GM21619 (cell line): ENCODE measurements around the gene SYNPR.
A peak's percentile ranks its signal among the peaks of the same experiment; 100 is the strongest.
"Not testable (repeated sequence)": the region's sequence is repeated elsewhere in the genome, so short reads cannot be mapped to it uniquely, and the experiment has no call there.

ENCODE experiments used
- ATAC-seq: cut with Tn5 transposase; IDR thresholded peaks from one replicate; pipeline ENCODE4 v1.9.1; 2021; ENCODE audit not compliant: unreplicated experiment

SYNPR gene

DNA sequence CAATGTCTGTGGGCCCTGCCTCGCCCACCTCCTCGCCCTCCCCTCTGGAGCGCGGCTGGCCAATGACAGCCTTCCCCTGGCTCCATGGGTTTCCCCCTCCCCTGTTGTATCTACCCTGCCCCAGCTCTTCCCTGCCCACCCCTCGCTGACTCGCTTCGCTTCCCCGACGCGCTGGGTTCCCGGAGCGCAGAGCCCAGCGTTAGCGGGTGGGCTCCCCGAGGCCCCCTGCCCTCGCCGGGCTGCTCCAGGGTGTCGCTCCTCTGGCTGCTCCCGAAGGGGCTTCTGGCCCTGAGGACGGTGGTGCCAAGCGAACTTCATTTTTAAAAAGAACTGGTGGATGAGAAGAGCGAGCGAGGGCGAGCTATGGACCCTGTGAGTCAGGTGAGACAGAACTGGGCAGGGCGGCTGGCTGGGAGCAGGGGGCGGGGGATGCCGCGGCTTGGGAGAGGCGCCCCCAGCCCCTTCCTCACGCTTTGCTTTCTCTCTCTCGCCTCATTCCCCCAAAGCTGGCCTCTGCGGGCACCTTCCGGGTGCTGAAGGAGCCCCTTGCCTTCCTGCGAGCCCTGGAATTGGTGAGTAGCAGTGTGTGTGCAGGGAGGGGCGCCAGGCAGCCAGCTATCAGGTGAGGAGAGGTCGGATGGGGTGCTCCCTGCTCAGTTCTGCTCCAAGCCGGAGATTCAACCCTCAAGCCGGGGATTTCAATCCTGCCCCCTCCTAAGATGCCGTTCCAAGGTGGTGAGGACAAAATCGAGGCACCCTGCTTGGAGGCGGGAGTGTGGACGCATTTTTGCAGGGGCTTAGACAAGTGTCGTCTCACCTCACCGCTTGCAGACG lies at the start of gene SYNPR:
Gene SYNPR (plus strand): TSS at position 138 of the 834 bp plus-strand sequence.
- ATAC-seq, result no peak

DNA sequence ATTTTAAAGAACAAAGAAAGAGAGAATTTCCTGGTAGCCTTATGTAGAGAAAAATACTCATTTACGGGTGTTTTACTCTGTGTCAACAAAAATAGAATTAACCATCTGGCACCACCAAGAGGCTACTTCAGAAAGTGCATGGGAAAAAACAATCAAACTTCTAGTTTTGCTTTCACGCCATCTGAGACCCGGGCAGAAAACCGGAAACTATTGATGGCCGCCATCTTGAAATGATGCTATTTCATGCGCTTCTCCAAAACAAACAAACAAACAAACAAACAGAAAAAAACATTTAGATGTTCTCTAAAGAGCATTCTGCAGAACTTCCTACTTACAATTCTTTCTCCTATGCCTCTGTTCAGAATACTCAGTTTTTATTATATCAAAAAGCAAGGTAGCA lies 49.4 kb upstream of the SYNPR start:
- peak; percentile 80 for ATAC-seq

DNA sequence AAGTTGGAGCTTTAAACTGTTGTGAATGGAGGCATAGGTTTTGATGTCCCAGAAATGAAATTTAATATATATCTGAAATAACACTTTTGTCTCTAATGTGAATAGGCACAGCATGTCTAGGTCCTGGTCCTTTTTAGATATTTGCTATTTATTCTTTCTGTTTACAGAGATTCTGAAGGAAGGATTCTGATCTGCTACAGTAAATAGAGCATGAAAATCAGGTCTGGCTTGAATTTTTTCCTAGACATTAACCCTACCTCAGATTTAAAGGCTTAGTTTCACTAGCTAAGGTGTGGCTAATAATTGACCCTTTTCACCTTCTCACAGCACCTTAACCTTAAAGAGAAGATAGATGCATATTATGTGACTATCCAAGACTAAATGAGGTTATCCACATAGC lies 48.0 kb upstream of the SYNPR start:
- ATAC-seq, result no peak

GRCh38 chr3:63231643-63232042 lies 46.5 kb upstream of the SYNPR start:
- no peak for ATAC-seq

DNA sequence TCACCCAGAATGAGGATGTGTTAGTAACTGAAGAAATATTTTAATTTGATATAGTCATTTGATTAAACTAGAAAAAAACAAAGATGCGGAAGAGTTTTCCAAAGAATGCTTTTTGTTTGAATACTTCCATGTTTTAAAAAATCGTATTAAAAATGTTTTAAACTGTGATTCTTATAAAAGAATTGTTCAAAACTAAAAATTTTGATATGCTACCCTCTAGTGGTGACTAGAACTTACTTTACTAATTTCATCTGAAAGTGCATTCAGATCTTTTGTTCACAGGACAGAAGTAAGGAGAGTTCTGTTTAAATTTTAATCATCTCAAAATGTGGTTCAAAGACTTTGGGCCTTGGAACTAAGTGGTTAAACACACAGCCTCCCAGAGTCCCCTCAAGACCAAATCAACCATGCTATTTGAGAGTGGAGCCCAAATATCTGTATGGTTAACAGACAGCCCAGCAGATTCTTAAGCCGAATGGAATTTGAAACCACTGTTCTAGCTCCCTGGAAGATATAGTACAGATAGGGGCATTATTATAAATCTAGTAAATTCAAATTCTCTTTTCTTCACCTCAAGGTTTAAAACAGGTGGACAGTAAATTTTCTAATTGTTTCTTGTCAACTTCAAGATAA lies 45.2 kb upstream of the SYNPR start:
- no peak for ATAC-seq

GRCh38 chr3:63240381-63240902 lies 37.7 kb upstream of the SYNPR start:
- ATAC-seq, result no peak

DNA sequence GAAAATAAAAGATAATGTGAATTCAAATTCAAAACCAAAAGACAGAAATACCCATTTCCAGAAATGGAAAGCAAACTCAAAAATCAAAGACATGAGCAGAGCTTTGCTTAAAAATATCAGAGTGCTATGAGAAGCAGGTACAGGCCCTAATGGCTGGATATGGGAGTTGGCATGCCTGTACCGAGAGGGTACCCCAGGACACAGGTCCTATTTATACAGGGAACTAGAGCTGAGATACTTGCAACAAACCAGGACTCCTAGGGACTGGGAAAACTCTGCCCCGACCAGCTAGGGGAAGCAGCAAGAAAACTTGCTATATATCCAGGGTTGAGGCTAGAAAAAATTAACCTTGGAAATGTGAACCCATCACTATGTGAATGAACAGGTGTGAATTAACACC lies 36.0 kb upstream of the SYNPR start:
- no peak for ATAC-seq

DNA sequence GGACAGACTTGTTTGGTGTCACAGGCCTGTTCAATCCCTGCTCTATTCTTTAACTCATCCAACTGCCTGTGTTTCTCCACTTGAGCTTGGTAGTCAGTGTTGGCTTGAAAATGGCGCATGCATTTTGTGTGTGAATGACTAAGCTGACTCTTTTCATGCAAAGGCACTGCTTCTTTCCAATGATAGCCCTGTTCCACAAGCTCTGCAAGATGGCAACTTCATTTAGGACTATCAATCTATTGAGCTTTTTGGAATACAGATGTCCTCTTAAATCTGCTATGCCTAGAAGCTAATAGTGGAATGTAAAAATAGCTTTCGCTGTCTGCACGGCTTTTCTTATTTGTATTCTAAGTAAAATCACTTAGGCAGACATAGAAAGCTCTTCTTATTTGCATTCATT lies 33.6 kb upstream of the SYNPR start:
- no peak for ATAC-seq

GRCh38 chr3:63245726-63246241 lies 32.3 kb upstream of the SYNPR start:
- no peak for ATAC-seq

DNA sequence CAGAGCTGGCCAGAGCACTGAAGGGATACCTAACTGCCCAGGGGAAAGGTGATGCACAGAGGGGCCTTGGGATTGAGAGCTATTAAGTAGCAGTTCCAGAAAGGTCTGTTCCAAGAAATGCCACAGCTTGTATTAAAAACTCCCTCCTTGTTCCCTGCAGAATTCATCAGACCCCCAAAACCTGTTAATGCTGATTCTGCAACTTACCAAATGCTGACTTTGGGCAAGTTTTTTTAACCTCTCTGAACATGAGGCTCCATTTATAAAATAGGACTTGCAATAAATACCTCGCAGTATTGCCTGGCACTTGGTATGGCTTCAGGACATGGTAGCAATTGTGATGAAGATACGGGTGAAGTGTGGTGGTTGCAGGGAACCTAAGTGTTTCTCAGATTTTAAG lies 30.1 kb upstream of the SYNPR start:
- ATAC-seq, result no peak

GRCh38 chr3:63251499-63251898 lies 26.6 kb upstream of the SYNPR start:
- no peak for ATAC-seq

- ATAC-seq, result not testable (repeated sequence)
Observed at GRCh38 chr3:63255819-63256218, 22.3 kb upstream of the SYNPR start.

DNA sequence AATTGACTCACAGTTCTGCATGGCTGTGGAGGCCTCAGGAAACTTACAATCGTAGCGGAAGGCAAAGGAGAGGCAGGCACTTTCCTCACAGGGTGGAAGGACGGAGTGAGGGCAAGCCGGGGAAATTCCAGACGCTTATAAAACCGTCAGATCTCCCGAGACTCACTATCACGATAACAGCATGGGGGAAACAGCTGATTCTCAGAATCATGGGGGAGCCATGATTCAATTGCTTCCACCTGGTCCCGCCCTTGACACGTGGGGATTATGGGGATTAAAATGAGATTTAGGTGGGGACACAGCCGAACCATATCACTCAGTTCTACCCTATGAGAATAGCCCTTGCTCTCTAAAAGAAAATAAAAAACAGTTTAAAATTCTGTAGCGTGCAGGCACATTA lies 13.4 kb upstream of the SYNPR start:
- no peak for ATAC-seq

DNA sequence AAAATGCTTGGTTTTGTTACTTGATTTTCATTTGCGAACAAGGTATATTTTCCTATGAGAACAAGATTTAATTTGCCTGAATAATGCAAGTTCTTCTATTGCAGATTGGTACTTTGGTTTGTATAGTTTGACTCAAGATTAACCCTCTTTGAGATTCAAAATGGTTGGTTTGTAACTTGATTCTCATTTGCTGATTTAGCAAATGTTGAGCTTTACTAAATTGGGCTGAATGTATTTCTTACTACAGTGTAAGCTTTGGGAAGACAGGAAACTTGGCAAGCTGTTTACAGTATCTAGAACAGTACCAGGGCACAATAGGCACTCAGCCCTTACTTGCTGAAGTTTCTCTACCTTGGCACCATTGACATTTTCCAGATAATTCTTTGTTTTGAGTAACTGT lies 3.7 kb upstream of the SYNPR start:
- ATAC-seq, result no peak

- ATAC-seq, result no peak
Observed at GRCh38 chr3:63279005-63279841, 1.1 kb downstream of the SYNPR start.

GRCh38 chr3:63287610-63288009 lies 9.5 kb downstream of the SYNPR start:
- ATAC-seq, result no peak

DNA sequence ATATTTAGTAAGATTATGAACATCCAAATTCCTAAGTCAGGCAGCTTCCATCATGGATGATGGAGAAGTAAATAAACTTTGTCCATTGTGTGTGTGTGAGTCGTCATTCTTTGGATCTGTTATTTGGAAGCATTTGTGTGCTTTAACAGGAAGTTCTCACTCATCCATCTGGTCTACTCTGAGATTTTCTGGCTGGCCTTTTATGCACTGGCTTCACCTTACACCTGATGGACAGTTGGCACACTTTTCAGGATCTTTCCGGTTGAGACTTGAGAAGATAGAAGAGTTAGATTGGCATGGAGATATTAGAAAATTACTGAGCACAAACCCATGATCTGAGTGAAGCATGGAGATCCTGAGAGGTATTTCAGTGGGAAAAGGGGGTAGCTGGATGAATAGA lies 12.6 kb downstream of the SYNPR start:
- ATAC-seq, result no peak

DNA sequence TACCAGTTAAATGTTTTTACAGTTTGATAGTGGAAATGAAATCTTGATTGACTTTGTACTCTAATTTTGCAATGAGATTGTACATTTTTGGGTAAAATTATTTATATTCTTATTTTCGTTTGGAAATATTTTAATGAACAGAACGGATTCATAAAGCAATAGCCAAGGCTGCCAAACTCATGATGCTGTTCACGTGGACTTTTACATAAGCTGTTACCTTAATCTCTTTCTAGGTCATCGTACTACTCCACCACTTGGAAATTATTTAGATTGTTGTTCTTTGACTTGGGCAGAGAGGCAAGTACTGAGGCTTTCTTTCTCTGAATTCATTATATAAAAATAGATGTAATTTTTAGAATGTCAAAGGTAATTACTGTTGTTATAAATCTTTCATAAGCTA lies 16.2 kb downstream of the SYNPR start:
- ATAC-seq, result no peak

GRCh38 chr3:63295356-63295755 lies 17.2 kb downstream of the SYNPR start:
- ATAC-seq, result no peak

- no peak for ATAC-seq
Observed at GRCh38 chr3:63295806-63296205, 17.7 kb downstream of the SYNPR start.

DNA sequence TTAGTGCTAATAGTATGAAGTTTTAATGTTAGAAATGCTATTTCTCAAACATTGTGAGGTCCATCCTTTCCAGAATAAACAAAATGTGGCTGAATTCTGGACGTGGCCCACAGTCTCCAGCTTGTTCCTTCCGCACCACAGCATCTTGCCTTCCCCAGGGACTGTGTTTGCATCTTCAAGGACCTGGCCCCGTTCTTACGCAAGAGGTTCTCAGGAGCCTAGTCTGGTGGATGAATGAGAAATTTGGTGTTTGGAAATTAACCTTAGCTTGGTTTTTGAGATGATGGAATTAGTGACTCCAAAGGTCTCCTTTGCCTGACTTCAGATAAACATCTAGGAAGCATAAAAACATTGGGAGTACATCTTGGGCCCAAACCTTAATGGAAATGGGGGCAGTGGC lies 18.1 kb downstream of the SYNPR start:
- ATAC-seq, result no peak
